GM21360 (cell line): Measurements from ENCODE around the gene ZNF532.
A peak's percentile ranks its signal among the peaks of the same experiment; 100 is the strongest.
"Not testable (repeated sequence)": the region's sequence is repeated elsewhere in the genome, so short reads cannot be mapped to it uniquely, and the experiment has no call there.

Experiments
- ATAC-seq: cut with Tn5 transposase; IDR thresholded peaks from one replicate; pipeline ENCODE4 v1.9.1; 2021; ENCODE audit warnings: mild to moderate bottlenecking, moderate library complexity; ENCODE audit not compliant: unreplicated experiment

Gene ZNF532

DNA sequence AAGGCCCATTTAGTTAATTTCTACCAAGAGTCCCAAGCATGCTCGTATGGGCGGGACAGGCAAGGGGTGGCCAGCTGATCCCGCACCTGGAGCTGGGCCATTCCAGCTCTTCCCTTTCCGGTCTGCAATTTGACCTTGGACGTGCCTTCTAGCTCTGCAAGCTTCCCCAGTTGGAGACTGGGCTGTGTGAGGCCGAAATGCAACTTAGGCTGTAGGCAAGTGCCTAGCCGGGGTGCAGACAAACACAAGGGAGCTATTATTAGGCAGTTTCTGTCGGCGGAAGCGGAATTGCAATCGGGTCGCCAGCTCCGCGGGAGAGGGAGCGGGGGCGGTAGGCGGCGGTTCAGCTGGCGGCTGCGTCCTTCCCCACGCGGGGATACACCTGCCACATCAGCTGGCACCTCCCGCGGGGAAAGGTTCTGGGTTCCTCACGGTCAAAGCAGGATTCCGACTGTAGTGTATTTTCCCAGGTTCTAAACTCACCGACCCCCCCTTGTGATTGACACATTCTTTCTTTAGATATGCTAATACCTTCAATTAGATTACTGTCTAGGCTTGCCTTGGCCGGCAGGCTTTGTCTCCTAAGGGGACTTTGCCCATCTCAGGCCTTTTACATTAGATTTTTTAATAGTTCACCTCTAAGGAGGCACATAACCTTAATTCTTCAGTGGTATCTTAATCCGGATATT is 17.1 kb upstream of the ZNF532 start:
- no peak for ATAC-seq

DNA sequence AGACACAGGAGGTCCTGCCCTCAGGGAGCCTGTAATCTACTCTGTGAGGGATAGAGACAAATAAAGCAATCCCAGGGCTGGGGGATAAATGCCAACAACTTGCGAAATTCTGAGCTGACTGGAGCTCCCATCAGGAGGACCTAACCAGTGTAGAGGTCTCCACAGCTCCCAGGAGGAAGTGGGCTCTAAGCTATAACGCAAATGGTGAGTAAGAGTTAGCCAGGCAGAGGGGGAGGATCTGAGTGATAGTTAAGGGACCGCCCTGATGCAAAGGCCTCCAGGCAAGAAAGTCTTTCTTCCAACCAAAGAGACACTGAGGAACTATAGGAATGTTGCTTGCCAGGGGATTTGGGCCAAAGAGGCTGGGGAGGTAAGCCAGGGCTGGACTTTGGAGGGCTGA is 16.0 kb upstream of the ZNF532 start:
- ATAC-seq = no peak

DNA sequence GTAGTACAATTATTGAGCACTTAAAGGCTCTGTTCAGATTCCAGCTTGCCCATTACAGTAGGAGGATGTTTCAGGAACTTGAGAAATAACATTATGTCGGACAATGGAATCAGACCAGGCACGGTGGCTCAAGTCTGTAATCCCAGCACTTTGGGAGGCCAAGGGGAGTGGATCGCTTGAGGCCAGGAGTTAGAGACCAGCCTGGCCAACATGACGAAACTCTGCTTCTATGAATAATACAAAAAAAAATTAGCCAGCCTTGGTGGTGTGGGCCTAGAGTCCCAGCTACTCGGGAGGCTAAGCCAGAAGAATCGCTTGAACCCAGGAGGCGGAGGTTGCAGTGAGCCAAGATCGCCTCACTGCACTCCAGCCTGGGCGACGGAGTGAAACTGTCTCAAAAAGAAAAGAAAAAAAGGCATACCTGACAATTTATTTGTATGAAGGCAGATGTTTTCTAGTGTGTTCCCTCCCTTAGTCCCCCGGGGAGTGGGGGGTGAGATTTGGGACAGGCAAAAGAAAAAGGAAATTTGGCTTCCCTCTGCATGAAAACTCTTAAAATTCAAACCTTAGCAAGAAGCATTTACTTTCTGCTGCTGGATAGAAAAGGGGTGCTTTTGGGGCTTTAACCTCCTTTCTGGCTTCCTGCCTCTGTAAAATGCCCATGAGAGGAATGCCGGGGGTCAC is 13.7 kb upstream of the ZNF532 start:
- no peak for ATAC-seq

DNA sequence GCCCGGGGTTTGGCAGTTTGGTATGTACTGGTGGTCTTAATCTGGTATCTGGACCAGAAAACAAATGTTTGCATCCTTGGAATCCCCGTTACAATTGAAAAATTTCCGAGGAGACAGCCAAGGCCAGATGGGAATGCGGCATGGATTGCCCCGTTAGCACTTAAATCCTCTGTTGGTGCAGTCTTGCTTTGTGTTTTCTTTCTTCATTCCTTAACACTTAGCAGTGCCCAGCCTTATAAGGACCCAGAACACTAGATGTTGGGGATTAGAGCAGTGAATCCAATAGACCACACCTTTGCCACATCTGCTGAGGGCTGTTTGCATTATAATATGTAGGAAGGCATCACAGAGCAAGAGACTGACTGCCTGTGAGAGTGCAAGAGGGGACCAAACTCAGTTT is 12.8 kb upstream of the ZNF532 start:
- ATAC-seq = no peak

DNA sequence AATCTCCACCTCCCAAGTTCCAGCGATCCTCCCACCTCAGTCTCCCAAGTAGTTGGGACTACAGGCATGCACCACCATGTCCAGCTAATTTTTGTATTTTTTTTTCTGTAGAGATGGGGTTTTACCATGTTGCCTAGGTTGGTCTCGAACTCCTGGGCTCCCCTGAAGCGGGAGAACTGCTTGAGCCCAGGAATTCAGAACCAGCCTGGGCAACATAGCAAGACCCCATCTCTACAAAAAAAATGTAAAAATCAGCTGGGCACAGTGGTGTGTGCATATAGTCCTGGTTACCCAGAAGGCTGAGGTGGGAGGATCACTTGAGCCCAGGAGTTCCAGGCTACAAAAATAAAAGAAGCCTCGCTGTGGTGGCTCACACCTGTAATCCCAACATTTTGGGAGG is 12.0 kb upstream of the ZNF532 start:
- ATAC-seq = no peak

DNA sequence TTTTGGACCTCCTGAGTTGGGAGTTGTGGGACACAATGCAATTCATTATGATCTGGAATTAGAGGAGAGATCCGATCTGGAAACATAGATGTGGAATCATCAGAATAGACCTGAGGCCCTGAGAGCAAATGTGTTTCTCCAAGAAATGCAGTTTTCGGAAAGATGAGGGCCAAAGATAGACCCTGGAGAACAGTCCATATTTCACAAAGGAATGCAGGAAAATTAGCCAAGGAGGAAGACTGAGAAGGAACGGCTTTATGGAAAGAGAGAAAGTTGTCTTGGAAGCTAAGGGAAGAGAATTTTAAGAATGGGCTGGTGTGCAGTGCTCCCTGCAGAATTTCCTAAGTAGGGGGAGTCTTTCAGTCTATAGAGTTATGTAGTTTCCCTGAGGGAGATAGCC is 11.1 kb upstream of the ZNF532 start:
- ATAC-seq = no peak

DNA sequence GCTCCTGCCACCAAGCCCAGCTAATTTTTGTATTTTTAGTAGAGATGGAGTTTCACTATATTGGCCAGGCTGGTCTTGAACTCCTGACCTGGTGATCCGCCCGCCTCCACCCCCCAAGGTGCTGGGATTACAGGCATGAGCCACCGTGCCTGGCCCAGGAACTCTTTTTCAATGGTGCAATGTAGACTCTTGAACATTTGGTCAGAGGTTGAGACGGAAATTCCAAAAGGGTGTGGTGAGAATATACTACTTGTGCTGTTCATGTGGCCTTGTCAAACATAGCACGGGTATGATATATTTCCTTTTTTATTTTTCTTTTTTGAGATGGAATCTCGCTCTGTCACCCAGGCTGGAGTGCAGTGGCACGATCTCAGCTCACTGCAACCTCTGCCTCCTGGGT is 9.2 kb upstream of the ZNF532 start:
- ATAC-seq = not testable (repeated sequence)

DNA sequence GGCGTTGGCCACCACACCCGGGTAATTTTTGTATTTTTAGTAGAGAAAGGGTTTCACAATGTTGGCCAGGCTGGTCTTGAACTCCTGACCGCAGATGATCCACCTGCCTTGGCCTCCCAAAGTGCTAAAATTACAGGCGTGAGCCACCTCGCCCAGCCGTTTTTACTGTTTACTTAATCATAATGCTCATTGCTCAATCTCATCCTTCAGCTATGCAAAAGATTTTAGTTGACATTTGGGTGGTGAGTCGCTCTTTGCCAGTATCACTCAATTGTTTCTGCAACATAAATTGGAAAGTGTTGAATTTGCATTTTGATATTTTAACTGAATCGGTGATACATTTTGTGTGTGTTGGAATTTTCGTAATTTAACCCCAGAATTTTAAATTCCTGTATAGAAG is 7.8 kb upstream of the ZNF532 start:
- ATAC-seq = no peak

DNA sequence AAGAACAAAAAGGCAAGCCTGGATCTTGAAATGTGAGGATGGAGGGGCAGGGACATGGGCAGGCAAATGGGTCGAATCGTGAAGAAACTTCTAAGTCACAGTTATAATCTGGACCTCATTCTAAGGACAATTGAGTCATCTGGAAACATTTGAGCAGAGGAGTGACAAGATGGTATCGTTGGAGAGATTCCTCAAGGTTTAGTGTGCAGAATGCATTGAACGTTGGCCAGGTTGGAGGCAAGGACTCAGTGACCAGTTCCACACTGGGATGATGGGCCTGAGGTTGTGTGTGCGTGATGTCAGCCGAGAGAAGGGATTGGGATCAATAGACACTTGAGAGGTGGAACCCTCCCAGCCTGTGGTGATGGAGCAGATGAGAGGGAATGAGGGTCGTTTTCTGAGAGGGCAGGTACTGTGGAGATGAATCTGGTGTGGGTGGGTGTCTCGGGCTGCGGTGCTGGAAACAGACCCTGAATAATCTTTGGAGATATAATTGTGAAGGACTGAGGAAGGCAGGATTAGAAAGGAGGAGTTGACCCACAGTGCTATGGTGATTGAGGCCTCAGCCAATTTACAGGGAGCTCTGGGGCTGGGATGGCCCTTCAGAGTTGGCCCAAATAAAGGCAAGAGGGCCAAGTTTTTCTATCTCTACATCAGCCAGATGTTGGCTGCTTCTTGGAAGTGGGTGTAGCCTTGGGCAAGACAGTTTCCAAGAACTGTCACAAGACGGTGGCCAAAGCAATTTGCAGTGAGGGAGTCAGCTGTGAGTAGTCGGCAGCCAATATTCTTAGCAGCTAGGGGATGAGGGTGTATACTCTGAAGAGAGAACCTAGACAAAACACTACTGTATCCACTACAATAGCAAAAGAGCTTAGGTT is 5.8 kb upstream of the ZNF532 start:
- no peak for ATAC-seq

DNA sequence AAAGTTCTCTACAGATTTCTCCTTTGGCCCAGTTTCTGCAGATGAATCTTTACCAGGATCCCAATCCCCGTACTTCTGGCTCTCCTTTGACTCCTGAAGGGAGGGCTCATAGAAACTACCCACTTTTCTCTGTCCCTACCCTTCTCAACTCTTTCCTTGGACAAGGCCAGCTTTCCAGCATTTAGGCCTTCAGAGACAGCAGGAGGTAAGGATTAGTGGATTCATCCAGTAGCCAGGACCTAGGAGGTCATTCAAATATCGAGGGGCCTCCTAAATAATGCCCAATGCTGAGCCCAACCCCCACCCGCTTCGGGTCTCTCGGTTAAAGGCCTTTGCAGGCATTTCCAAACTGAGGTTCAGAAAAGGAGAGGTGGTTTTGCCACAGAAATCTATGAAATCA is 4.8 kb upstream of the ZNF532 start:
- ATAC-seq = no peak

DNA sequence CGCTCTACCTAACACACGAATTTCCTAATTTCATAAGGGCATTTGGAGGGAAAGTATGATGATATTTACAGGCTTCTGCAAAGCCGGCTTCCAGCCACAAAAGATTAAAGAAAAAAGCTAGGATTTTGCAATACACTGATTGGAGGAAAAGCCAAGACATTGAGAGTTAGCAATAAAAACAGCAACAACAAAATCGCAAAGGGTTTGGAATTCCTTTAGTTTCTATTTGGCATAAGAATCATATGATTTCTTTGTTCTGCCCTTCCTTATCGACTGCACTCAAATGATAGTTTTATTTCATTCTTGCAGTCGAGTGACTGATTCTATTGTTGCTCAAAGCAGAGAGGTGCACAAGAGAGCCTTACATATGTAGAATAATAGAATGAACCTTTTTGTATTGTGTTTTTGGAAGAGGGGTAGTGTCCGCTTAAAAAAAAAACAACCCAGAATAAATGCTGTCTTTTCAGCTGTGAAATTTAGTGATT is 3.9 kb upstream of the ZNF532 start:
- no peak for ATAC-seq

DNA sequence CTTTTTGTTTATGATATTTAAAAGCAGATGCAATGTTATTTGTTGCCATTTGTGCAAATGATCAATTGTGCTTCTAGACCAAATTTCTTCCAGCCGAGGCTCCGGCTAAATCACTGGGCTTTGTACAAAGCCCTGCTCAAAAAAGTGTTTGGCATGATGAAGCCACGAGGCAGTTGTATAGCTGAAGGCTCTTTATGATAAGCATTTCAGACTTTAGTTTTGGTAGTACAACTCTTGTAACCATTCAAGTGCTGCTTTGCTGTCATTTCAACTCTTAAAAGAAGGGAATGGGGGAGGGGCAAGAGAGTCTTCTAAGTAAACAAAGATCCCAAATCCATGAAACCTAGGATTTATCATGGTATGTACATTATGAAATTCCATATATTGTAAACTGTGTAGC is 3.3 kb upstream of the ZNF532 start:
- no peak for ATAC-seq

DNA sequence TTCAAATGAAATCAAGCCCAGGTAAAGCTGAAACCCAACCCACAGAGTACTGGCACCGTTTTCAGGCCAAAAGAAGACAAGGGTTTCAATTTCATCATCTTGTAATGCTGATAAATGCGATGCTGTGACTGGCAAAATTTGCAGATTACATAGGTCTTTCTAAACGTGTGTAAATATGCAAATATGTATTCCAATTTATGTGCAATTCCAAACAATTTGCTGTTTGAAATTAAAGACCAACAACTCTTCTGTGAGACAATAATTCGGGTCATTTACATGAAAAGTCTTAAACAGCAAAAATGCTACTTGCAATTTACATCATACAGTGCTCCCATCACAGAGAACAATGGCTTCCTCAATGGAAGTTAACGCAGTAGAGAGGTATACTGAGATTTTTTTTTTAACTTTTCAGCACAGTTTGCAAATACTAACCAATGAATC is 2.8 kb upstream of the ZNF532 start:
- no peak for ATAC-seq

DNA sequence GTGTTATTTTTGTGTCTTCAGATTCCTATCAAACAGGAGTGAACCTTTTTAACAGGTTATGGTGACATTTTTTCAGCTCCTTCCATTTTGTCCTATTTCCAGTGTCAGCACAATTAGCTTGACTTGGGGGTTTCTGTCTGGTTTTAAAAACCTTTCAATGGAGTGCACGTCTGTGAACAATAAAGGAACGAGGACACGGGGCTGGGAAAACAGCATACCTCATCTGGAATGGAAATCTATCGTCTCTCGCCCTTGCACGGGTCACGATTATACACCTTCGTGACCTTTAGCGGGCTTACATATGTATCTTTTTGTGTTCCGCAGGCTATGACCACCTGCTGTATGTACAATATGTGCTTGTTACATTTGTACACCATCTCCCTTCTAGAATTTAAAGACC is 2.3 kb upstream of the ZNF532 start:
- ATAC-seq = no peak

DNA sequence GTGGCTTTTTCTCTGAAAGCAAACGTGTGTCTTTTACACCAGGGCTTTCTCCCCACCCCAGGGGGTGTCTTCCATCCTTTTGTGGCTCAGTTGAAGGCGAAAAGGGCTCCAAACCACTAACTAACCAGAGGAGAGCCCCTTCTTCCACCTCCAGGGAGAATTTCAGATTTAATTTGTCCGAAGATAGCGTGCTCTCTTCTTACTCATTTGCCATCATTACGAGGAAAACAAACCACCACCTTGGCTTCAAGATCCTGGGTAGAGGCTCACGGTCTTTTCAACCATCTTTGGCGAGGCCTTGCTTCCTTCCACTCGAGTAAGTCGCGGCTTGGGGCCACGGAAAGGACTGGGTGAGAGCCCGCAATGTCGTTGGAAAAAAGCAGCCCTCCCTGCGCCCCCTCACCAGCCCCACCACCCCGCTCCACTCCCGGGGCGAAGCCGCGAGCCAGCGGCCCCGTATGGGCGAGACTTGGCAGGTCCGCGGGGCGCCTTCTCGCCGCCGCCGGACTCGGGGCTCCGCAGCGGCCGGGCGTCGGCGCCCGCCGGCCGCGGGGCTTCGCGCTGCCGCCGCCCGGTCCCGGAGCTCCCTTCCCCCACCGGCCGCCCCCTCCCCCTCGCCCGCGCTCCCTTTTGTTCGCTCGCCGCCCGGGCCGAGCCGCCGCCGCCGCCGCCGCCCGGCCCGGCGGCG is 1.7 kb upstream of the ZNF532 start:
- ATAC-seq = peak; percentile 20

DNA sequence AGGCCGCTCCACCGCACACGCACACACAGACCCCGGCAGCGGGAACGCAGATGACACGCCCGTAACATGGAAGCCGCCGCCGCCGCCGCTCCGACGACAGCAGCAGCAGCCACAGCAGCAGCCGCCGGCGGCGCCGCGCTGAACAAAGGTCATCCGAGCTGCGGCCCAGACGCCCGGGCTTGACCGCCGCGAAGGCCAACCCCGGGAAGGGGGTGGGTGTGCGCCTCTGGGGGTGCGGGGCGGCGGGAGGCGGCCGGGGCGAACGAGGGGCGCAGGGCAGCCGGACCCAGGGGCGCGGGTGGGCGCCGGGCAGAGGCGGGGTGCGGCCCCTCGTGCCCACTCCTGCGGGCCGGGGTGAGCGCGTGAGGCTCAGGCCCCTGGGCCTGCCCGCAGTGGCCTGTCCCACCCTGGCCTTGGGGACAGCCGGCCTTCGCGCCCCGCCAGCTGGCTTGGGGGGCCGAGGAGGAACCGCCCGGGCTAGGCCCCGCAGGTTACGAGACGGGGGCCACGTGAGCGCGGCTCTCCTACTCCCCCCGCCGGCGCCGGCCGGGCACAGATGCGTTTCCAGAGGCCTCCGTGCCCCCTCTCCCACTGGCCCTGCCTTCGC is 1.0 kb upstream of the ZNF532 start:
- ATAC-seq = peak; percentile 46

DNA sequence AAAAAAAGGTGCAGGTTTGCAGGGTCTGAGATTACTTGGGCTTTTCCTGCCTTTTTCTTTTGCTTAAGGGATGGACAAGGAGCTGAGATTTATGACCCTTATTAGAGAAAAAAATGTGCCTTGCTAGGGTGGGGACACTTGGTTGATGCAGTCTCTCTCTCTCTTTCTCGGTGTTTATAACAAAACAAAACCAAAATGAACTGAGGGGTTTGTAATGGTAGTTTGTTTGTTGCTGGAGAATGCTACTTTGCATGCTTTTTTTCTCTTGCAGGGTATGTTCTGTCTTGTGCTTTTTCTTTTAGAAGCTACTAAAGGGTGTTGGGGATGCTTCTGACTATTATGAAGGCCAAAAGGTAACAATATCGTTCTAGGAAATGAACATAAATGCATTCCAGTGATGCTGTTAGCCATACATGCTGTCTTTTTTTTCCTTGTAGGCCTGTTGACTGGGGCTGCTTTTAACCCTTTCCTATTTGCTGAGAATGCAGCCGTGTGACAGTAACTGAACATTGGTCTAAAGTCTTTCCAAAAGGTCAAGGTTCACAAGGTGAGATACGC is 435 bp downstream of the ZNF532 start:
- no peak for ATAC-seq

DNA sequence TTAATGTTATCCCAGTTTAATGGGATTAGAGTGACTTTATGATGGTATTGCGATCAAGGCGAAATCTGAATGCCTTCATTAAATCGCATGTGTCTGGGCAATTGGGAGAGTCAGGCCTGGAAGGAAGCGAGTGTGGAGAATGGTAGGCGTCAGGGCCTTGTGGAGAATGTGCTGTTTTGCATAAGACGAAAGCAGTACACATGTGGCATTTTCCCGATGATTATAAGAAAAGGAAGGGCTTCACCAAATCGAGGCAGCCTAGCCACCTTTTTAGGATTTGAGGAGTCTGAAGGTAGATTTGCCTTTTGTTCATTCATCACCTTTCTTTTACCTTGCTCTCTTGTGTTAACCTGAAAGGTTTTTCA is 1.0 kb downstream of the ZNF532 start:
- ATAC-seq = no peak

DNA sequence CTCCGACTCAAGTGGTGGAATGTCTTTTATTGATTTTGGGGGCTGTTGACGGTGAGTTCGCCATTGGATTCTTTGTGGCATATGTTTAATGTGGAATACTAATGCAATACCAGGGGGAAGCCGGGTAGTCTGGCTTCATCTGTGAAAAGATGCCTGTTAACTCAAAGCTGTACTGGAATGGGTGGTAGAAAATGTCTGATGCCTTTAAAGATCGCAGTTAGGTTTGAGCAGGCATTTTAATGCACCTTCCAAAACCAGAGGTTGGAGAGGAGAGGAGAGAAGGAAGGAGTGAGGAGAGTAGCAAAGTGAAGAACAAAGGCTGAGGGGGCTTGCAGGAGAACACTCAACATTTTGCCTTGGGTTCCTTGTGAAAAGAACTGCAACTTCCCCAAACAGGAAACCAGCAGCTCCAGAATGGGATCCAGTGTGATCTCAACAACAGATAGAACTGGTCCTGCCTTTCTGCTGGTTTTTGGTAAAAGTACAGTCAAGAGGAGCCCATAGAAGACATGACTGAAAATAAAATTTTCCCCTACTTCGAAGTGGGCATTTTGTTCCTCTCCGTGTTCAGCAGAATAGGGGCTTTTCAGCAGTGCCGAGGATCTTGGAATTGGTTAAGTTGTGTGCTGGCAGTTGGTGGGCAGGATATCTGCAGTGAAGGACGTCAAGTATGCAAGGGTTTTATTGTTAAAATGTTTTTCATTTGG is 1.5 kb downstream of the ZNF532 start:
- no peak for ATAC-seq

DNA sequence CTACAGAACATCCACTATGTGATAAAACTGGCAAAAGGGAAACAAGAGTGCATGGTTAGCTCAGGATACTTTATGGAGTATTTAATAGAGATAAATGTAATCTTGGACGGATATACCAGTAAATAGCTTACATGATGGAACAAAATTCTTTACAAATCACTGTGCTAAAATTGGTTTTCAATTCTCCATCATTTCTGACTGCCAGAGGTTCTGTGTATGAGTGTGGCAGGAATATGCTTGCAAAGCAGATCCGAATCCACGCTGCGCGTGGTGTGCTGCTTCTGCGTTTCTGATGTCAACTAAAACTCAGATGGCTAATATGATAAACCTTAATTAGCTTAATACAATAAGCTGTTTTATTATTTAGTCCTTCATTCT is 2.1 kb downstream of the ZNF532 start:
- ATAC-seq = no peak
